Measurements from ENCODE around the gene GCDH. TPM values are rescaled to one million over a fixed set of nuclear protein-coding genes. Genes with fewer than 3 reads are reported as not detected.
"Not testable (repeated sequence)": the region's sequence is repeated elsewhere in the genome, so short reads cannot be mapped to it uniquely, and the experiment has no call there.

GCDH gene
- total RNA-seq: 10 to 100 TPM; 36.3 to 38.3 TPM

DNA sequence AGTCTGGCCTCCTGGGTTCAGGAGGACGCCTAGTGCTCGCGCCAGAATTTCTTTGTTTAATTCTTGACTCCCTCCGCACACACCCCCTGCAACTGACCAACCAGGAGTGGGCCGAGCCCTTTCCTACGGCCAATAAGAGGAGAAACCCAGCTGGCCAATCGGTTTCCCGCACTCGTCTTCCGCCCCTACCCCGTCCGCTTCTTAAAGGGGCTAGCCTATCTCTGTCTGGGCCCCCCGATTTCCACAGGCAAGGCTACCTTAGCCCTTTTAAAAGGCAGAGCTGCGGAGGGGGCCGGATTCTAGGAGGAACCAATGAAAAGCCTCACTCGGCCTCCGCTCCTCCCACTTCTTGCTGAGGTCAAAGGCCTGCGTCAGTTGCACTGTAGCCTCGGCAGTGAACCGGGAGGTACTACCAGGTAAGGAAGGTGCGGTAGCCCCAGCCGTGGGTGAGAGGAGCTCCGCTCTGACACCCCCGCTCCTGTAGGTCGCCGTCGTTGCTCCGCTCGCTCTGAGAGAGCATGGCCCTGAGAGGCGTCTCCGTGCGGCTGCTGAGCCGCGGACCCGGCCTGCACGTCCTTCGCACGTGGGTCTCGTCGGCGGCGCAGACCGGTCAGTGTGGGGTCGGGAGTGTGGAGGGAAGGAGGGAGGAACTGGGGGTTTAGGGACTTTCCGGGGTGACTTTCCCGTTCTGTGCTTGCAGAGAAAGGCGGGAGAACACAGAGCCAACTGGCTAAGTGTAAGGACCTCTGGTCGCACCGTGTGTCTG lies at the start of gene GCDH:
Gene GCDH (plus strand): TSS at position 374 of the 766 bp plus-strand sequence. CDS start 145 bp downstream, at position 519.
- intact Hi-C loops (cut with micrococcal nuclease): loop anchor here (1.0 to 2.0 kb wide), 2 partner anchors 28 to 47 kb away; partner anchors contain the start of genes CALR and SYCE2
- Mint-ChIP-seq H3K9me3 (no peaks in the 10 kb centered on the region), H3K27ac (peak within 1 kb of the TSS; percentile 73), H3K36me3 (ENCODE audit: low read depth) (peaks cover 8% of the 10 kb centered on the region), H3K4me1 (ENCODE audit: low read depth) (peaks cover 25% of the 10 kb centered on the region), H3K4me3 (peak within 1 kb of the TSS; percentile 93), H3K27me3 (ENCODE audit: low read depth) (no peaks in the 10 kb centered on the region)
- CTCF ChIA-PET: interaction anchor here (0.6 to 1.9 kb wide), 6 partner anchors 34 to 143 kb away, joined by 3 to 11 read pairs (median 3); no protein-coding TSS in a partner anchor
- DNase-seq: peak; percentile 98

DNA sequence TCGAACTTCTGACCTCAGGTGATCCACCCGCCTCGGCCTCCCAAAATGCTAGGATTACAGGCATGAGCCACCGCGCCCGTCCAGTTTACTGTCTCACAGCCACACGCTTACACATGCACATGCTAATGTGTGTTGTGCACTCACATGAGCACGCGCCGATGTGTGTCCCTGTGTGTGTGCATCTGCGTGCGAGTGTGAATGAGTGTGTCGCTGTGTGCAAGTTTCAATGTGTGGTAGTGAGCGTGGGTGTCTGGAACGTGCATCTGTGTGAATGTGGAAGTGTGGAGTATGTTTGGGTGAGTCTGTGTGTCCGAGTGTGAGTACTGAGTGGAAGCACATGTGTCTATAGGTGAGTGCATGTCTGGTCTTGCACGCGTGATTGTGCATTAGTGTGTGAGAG lies 48.4 kb upstream of the GCDH start:
- Mint-ChIP-seq H3K27me3 (ENCODE audit: low read depth) (peaks cover 55% of the 10 kb centered on the region), H3K4me3 (no peak overlapping the region), H3K4me1 (ENCODE audit: low read depth) (peaks cover 25% of the 10 kb centered on the region), H3K36me3 (ENCODE audit: low read depth) (no peaks in the 10 kb centered on the region), H3K27ac (no peak overlapping the region), H3K9me3 (no peaks in the 10 kb centered on the region)
- no peak for DNase-seq
- CTCF ChIA-PET: no interaction called here
- intact Hi-C loops (cut with micrococcal nuclease): no loop called here

DNA sequence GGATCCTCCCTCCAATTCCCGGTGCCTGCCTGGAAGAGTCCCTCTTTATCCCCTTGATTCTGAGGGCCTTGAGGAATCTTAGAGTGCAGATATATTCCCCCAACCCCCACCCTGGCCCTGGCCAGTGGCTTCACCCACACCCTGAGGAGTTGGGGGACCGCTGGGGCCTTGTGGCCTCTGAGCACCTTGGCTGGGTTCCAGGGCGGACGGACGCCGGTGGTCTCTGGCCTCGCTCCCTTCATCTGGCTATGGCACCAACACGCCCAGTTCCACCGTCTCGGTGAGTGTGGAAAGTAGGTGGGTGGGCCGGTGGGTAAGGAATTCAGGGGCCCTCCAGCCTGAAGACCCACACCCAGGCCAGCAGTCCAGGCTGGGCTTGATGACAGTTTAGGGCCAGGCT lies 47.6 kb upstream of the GCDH start:
- Mint-ChIP-seq H3K4me3 (no peak overlapping the region), H3K36me3 (ENCODE audit: low read depth) (no peaks in the 10 kb centered on the region), H3K4me1 (ENCODE audit: low read depth) (peaks cover 23% of the 10 kb centered on the region), H3K9me3 (no peaks in the 10 kb centered on the region), H3K27me3 (ENCODE audit: low read depth) (peaks cover 51% of the 10 kb centered on the region), H3K27ac (no peak overlapping the region)
- CTCF ChIA-PET: interaction anchor here (0.6 to 1.5 kb wide), 3 partner anchors 83 to 268 kb away, joined by 3 read pairs; no protein-coding TSS in a partner anchor
- DNase-seq: no peak
- intact Hi-C loops (cut with micrococcal nuclease): no loop called here

DNA sequence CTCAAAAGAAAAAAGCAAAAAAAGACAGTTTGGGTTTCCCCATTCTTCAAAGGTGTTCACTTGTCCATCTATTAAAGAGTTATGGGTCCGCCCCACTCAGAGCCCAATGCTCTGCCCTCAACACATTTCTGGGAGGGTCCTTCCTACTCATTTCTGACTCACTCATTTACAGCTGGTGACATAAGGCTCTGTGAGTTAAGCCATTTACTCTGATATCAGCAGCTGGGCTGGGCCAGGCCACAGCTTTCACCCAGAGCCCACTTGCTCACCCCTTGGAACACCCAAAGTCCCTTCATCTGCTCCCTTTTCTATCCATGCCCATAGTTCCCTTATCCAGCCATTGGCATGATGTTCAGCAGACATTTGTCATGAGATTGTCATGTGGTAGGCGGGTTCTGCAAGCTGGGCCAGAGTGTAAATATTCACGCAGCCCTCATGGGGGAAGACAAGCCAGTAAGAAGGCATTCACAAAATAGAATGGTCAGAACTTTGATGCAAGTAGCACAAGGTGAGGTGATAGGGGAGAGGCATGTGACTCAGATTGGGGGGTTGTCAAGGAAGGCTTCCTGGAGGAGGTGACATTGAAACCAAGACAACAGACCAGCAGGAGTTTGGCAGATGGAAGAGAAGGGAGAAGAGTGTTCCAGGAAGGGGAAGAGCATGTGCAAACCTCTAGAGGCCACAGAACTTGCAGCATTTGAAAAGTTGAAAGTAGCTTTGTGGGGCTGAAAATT lies 46.8 kb upstream of the GCDH start:
- H3K27ac Mint-ChIP-seq: no peak overlapping the region
- DNase-seq: no peak
- intact Hi-C loops (cut with micrococcal nuclease): no loop called here
- H3K4me1 Mint-ChIP-seq (ENCODE audit: low read depth): peaks cover 21% of the 10 kb centered on the region
- H3K36me3 Mint-ChIP-seq (ENCODE audit: low read depth): no peaks in the 10 kb centered on the region
- H3K4me3 Mint-ChIP-seq: no peak overlapping the region
- no peaks in the 10 kb centered on the region for H3K9me3 Mint-ChIP-seq
- peaks cover 49% of the 10 kb centered on the region for H3K27me3 Mint-ChIP-seq (ENCODE audit: low read depth)
- CTCF ChIA-PET: interaction anchor here (0.6 to 1.5 kb wide), 3 partner anchors 84 to 115 kb away, joined by 3 read pairs; no protein-coding TSS in a partner anchor

DNA sequence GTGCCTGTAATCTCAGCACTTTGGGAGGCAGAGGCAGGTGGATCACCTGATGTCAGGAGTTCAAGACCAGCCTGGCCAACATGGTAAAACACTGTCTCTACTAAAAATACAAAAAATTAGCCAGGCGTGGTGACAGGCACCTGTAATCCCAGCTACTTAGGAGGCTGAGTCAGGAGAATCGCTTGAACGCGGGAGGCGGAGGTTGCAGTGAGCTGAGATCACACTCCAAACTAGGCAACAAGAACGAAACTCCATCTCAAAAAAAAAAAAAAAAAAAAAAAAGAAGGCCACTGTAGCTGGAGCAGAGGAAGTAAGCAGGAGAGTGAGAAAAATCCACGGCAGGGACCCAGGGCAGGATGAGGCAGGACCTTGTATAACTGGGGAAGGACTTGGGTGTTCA lies 44.3 kb upstream of the GCDH start:
- H3K4me1 Mint-ChIP-seq (ENCODE audit: low read depth); H3K36me3 Mint-ChIP-seq (ENCODE audit: low read depth); H3K9me3 Mint-ChIP-seq; H3K27ac Mint-ChIP-seq; DNase-seq; H3K4me3 Mint-ChIP-seq: not testable (repeated sequence)
- peaks cover 26% of the 10 kb centered on the region for H3K27me3 Mint-ChIP-seq (ENCODE audit: low read depth)
- intact Hi-C loops (cut with micrococcal nuclease): loop anchor here (1.0 to 2.0 kb wide), 3 partner anchors 50 to 86 kb away; no protein-coding TSS in a partner anchor
- CTCF ChIA-PET: interaction anchor here (0.6 to 3.7 kb wide), 27 partner anchors 9 to 783 kb away, joined by 3 to 60 read pairs (median 5); partner anchors contain the start of gene RTBDN

DNA sequence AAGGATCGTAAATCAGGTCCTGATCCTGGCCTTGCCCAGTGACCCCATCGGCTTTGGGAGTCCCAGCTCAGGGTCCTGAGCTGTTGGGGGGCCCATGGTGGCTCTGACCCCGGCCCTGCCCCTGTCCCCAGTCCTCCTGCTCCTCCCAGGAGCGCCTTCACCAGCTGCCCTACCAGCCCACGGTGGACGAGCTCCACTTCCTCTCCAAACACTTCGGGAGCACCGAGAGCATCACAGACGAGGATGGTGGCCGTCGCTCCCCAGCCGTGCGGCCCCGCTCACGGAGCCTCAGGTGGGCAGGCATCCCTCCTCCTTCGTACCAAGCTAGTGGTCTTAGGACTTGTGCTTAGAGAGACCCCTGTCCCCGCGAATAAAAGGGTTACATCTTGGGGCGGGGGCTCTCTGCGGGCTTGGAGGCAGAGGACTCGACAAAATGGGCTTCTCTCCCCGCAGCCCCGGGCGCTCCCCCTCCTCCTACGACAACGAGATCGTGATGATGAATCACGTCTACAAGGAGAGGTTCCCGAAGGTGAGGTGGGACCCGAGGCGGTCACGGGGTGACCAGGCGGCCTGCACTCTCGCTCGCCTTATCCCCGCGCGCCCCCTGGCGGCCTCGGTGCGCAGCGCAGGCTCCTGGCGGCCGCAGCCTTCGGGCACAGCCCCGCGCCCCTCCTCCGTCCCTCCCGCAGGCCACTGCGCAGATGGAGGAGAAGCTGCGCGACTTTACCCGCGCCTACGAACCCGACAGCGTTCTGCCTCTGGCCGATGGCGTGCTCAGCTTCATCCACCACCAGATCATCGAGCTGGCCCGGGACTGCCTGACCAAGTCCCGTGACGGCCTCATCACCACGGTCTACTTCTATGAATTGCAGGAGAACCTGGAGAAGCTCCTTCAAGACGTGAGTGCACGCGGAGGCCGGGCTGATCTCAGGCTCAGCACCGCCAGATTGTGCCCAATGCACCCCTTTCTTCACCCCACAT lies 43.5 kb upstream of the GCDH start:
- Mint-ChIP-seq H3K4me1 (ENCODE audit: low read depth) (peaks cover 3% of the 10 kb centered on the region), H3K4me3 (peak overlapping the region; percentile 36)

DNA sequence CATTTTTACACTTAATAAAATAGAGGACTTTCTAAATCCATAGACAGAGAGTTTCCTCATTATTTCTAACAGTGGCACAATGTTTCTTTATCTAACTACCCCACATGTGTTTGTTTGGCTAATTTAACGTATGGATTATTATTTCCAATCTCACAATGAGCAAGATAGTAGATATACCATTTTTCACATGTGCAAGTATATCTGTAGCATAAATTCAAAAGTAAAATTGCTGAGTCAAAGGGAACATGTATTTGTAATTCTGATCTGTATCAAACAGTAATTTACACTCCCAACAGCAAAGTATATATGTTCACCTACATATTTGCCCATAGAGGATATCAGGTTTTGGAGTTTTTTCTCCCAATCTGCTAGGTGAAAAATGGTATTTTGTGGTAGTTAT lies 34.3 kb upstream of the GCDH start:
- H3K36me3 Mint-ChIP-seq (ENCODE audit: low read depth): no peaks in the 10 kb centered on the region
- H3K27me3 Mint-ChIP-seq (ENCODE audit: low read depth): no peaks in the 10 kb centered on the region
- no peak for DNase-seq
- H3K4me3 Mint-ChIP-seq: no peak overlapping the region
- no peaks in the 10 kb centered on the region for H3K4me1 Mint-ChIP-seq (ENCODE audit: low read depth)
- CTCF ChIA-PET: interaction anchor here (0.6 to 1.6 kb wide), 3 partner anchors 9 to 222 kb away, joined by 5 to 8 read pairs (median 7); no protein-coding TSS in a partner anchor
- H3K9me3 Mint-ChIP-seq: peaks cover 1% of the 10 kb centered on the region
- intact Hi-C loops (cut with micrococcal nuclease): no loop called here
- no peak overlapping the region for H3K27ac Mint-ChIP-seq

More for the DNA sequence above, 43.5 kb upstream of the GCDH start:
- CTCF ChIA-PET: interaction anchor here (0.6 to 3.7 kb wide), 46 partner anchors 10 to 289 kb away, joined by 3 to 60 read pairs (median 4); partner anchors contain the start of genes RNASEH2A and RTBDN
- peak; percentile 87 for DNase-seq
- Mint-ChIP-seq H3K9me3 (no peaks in the 10 kb centered on the region), H3K27me3 (ENCODE audit: low read depth) (peaks cover 21% of the 10 kb centered on the region), H3K36me3 (ENCODE audit: low read depth) (no peaks in the 10 kb centered on the region), H3K27ac (no peak overlapping the region)
- intact Hi-C loops (cut with micrococcal nuclease): loop anchor here (1.0 to 2.0 kb wide), 3 partner anchors 51 to 87 kb away; no protein-coding TSS in a partner anchor

DNA sequence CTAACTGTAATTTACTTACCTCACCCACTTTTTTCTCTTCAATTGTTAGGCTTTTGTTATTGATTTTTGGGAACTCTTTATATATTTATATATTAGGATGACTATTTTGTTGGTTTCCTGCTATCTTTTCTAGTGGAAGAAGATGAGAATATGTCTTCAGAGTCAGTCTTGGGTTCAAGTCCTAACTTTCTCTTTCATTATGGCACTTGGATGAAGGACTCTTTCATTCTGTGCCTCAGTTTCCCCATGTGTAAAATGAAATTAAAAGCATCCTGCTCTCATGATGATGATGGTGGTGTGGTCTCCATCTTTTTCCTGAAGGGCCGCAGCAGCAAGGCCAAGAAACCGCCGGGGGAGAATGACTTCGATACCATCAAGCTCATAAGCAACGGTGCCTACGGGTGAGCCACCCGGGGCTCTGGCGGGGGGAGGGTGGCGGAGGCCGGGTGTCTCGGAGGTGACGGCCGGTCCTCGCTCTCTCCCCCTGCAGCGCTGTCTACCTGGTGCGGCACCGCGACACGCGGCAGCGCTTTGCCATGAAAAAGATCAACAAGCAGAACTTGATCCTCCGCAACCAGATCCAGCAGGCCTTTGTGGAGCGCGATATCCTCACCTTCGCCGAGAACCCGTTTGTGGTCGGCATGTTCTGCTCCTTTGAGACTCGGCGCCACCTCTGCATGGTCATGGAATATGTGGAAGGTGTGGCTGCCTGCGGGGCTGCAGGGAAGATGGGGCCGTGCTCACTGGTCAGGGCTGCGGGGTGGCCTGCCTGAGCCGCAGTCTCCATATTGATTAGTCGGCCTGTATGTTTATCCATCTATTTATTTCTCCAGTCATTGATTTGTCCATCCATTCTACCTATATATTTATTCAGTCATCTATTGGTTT lies 32.7 kb upstream of the GCDH start:
- H3K27me3 Mint-ChIP-seq (ENCODE audit: low read depth): no peaks in the 10 kb centered on the region
- peaks cover 1% of the 10 kb centered on the region for H3K9me3 Mint-ChIP-seq
- DNase-seq: no peak
- no peaks in the 10 kb centered on the region for H3K36me3 Mint-ChIP-seq (ENCODE audit: low read depth)
- no peak overlapping the region for H3K27ac Mint-ChIP-seq
- H3K4me1 Mint-ChIP-seq (ENCODE audit: low read depth): no peaks in the 10 kb centered on the region
- CTCF ChIA-PET: interaction anchor here (0.6 to 1.6 kb wide), 3 partner anchors 10 to 222 kb away, joined by 3 to 8 read pairs (median 6); no protein-coding TSS in a partner anchor
- no peak overlapping the region for H3K4me3 Mint-ChIP-seq
- intact Hi-C loops (cut with micrococcal nuclease): no loop called here

DNA sequence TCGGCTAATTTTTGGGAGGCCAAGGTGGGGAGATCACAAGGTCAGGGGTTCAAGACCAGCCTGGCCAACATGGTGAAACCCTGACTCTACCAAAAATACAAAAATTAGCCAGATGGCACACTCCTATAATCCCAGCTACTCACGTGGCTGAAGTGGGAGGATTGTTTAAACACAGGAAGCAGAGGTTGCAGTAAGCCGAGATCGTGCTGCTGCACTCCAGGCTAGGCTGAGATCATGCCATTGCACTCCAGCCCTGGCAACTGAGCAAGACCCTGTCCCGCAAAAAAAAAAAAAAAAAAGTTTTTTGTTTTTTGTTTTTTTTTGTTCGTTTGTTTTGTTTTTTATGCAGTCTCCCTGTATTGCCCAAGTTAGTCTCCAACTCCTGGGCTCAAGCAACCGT lies 31.4 kb upstream of the GCDH start:
- H3K9me3 Mint-ChIP-seq: peaks cover 1% of the 10 kb centered on the region
- peaks cover 2% of the 10 kb centered on the region for H3K27me3 Mint-ChIP-seq (ENCODE audit: low read depth)
- H3K36me3 Mint-ChIP-seq (ENCODE audit: low read depth): no peaks in the 10 kb centered on the region
- DNase-seq: no peak
- no peaks in the 10 kb centered on the region for H3K4me1 Mint-ChIP-seq (ENCODE audit: low read depth)
- intact Hi-C loops (cut with micrococcal nuclease): no loop called here
- CTCF ChIA-PET: no interaction called here
- H3K27ac Mint-ChIP-seq: no peak overlapping the region
- H3K4me3 Mint-ChIP-seq: no peak overlapping the region

DNA sequence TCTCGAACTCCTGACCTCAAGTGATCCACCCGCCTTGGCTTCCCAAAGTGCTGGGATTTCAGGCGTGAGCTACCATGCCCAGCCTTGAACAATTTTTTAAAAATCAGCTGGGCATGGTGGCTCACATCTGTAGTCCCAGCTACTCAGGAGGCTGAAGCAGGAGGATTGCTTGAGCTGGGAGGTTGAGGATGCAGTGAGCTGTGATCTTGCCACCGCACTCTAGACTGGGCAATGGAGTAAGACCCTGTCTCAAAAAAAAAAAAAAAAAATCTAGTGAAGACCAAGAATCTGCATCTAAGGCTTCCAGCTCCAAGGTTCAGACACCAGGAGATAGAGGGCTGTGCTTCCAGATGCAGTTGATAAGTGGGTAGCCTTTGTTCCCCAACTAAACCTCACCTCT lies 26.8 kb upstream of the GCDH start:
- intact Hi-C loops (cut with micrococcal nuclease): no loop called here
- DNase-seq: no peak
- Mint-ChIP-seq H3K4me3 (no peak overlapping the region), H3K4me1 (ENCODE audit: low read depth) (peaks cover 6% of the 10 kb centered on the region), H3K27me3 (ENCODE audit: low read depth) (peaks cover 2% of the 10 kb centered on the region), H3K36me3 (ENCODE audit: low read depth) (no peaks in the 10 kb centered on the region), H3K27ac (no peak overlapping the region), H3K9me3 (no peaks in the 10 kb centered on the region)
- CTCF ChIA-PET: interaction anchor here (0.6 to 1.8 kb wide), 6 partner anchors 9 to 107 kb away, joined by 3 to 9 read pairs (median 4); no protein-coding TSS in a partner anchor
